Stimulated activated CD4-positive, alpha-beta T cell treated with anti-CD3 and anti-CD28 coated beads, Interleukin-4, amount 100 ng/mL, for 4 hours (primary cell): ENCODE results near the gene ESRRB.
"Not testable (repeated sequence)": the region's sequence is repeated elsewhere in the genome, so short reads cannot be mapped to it uniquely, and the experiment has no call there.

Source experiments
- DNase-seq, 2 experiments: peaks; one replicate each; pipeline ENCODE4 v3.0.0-alpha.2; 2020

ESRRB gene

DNA sequence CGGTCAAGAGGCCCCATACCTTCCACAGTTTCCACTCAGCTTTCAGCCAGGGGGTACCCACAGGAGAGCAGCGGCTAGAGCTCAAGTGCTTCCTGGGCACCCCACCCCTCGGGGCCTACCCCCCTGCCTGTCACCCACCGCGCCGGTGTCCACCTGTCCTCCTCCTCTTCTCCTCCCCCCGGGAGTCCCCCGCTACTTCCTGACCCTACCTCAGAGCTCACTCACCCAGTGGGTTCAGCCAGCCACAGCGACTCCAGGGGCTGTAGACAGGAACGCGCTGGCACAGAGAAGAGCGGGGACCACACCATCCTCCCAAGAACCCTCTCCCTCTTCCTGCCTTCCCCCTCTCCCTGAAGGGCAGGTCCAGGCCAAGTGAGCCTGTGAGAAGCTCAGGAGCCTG is 123.0 kb downstream of the ESRRB start:
- DNase-seq, result no peak

DNA sequence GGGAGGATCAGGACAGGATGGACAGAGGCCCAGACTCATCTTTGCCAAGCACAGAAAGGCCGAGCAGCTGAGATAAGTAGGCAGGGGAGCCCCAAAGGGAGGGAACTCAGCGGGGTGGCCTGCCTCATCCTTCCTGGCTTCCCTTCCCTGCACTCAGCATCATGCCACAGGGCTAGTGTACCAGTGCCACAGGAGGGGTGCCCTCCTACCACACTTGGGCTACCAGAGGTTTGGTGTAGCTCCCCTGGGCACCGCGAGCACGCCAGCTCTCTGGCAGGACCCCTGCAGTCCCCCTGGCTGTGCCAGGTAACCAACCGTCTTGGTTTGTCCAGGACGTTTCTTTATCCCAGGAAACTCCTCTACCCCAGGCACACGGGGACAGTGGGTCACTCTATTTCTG is 123.5 kb downstream of the ESRRB start:
- DNase-seq, result no peak

DNA sequence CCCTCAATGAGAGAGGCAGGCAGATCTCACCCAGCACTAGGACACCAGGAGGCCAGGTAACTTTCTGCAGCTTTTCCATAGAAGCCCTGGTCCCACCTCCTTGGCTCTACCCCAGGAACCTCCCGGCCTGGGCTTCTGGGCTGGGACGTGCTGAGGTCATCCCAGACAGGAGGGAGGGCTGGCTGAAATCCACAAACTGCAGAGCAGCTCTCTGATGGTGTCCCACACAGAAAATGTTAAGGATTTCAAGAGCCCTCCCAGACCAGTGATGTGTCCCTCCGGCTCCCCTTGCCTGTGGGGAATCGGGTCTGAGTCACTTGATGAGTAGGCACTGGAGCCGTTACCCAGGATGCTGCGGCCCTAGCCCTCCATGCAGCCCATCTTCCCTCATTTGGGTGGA is 124.1 kb downstream of the ESRRB start:
- DNase-seq, result no peak

DNA sequence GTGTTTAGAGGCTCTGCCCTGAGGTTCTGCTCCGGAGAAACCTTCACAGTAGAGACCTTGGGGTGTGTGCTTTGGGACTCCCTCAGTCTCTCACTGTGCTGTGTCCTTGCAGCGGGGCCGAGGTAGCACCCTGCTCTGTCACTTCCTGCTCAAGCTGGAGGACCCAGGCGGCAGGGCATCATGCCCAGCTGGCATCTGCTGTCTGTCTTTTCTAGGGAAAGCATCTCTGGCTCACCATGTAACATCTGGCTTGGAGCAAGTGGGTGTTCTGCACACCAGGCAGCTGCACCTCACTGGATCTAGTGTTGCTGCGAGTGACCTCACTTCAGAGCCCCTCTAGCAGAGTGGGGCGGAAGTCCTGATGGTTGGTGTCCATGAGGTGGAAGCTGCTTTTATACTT is 124.5 kb downstream of the ESRRB start:
- DNase-seq, result no peak

DNA sequence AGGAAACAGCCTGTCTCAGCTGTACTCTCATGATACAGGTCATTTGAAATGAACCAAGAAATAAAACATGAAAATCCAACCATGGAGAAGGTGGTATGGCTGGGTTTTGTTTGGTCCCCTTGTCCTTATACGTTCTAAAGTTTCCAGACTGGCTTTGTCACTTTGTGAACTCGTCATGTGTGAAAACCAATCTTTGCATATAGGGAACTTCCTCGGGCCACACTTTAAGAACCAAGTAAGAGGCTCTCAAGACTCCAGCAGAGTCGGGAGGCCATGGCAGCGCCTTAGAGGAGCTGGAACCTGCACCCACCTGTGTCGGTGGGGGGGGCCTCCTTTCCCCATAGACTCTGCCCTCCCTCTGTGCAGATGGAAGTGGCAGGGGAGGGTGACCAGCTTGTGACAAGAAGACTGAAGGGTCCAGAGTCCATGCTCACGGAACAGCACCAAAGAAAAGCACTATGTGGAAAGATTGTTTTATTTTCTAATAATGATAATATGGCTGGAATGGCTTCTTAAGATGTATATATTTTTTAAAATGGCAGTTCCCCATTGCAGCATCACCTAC is 125.3 kb downstream of the ESRRB start:
- no peak for DNase-seq

DNA sequence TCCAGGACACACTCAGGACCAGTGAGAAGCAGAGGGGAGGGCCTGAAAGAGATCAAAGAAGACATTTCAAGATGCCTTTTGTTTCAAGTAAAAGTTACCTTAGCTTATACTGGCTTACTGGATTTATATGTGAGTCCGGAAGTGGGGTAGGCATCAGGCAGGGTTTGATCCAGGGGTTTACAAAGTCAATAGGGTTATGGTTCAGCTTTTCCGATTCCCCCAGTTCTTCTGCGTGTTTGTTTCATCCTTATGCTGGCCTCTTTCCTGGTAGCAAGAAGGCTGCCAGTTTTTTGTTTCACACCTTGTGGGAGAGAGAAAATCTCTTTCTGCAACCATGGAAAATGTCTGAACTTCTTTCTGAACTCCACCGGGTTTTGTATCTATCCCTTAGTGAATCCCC is 126.3 kb downstream of the ESRRB start:
- DNase-seq, result no peak

DNA sequence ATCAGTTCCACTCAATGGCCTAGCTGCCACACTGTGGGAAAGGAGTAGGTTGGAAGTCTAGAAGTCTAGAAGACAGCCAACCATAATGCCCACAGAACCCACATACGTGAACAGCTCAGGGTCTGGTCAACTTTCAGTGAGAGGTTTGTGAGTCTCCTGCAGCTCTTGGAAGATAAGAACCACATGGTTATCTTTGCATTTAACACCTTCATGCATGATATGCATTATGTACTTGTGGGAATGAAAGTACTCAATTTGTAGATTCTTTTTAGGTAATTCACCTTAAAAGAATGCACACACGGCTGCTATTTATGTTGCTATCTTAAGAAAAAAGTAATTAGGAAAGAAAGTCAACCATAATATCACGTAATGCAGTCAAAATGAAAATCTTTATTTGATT is 126.7 kb downstream of the ESRRB start:
- no peak for DNase-seq

DNA sequence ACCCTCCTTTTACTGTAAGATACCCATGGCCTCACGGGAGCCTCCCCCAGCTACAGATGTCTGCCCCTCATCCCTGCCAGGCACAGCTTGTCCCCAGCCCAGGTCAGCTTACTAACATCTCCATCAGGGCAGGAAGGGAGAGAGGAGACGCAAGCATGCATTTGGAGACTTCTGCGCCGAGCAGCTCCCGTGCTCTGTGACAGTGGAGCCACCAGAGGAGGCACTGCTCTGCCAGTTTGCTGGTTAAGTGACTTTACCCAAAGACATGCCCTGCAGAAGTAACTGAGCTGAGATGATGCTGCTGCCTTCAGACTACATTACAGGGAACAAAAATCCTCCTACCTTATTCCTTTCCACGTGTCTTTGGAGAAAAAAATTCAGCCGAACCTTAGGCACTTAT is 133.4 kb downstream of the ESRRB start:
- DNase-seq, result no peak

DNA sequence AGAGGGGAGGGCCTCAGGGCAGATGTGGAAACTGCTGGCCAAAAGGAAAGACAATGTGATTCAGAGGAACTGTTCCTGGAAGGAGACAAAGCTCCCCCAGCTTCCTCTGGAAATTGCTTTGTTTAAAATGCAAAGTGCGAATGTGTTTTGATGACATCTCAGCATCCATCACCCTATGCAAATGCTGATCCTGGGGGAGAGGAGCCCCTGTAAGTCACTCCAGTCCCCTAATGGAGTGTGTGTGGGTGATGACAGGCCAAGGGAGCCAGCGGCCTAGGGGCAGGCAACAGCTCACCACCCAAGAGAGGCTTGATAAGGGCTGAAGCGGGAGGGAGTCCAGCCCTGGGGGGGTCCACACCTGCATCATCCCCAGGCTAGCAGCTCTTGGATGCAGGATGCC is 134.2 kb downstream of the ESRRB start:
- no peak for DNase-seq

DNA sequence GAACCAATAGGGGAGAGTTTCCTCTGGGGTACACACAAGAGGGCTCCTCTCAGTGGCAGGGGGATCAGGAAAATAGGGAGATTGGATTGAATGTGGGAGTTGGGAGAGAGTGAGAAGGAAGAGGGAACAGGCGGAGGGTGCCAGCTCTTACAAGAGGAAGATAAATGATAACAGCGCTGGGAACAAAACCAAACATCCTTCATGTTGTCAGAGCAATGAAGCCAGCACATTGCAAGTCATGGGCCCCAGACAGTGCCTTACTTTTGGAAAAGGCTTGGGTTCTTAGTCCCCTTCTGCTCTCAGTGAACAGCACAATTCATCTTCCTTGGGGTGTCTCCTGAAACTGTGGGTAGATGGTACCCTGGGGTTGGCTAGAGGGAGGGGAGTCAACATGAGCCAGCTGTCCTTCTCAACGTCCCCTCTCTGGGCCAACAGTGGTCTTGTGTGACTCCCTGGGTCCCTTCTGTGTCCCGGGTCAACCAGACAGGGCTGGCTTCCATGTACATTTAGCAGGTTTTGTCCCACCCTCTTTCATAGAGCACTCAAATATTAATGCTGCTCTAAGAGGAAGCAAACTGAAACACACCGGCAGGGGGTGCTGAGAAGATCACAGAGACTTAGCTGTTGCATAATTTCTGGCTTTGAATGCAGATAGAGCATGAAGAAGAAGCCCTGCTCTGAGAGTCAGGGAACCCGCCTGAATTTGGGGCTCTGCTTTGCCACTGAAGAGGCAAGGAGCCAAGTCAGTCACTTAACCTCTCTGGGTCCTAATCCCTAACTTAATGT is 138.5 kb downstream of the ESRRB start:
- no peak for DNase-seq

DNA sequence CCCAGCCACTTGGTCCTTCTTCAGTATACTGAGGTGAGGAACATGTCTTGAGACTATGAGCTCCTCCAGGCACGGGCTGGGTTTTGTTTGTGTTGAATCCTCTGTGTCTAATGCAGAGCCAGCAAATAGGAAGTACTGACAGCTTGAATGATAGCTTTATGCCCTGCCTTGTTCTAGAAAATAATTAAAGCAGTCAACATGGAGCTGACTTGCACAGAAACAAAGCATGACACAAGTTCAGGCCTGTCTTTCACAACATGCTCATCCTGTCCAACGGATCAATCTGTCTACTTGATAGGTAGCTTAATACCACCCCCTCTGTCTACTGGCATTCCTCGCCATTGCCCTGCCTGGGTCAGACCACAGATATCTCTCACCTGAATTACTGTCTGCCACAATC is 140.9 kb downstream of the ESRRB start:
- DNase-seq, result no peak

DNA sequence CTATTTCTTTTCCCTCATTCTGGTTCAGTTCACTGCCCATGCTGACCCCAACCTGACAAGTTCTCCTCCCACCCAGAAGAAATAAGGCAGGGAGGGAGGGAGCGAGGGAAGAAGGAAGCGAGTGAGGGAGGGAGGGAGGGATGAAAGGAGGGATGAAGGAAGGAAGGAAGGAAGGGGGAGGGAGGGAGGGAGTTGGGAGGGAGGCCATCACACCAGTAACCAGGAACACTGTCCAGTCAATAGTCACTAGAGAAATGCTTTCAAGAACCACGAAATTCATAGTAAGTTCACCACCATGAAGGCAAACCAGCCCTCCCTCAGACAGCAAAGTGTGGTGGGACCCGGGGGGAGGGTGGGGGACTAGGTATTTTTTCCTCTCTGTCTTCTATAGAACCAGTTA is 142.4 kb downstream of the ESRRB start:
- no peak for DNase-seq

DNA sequence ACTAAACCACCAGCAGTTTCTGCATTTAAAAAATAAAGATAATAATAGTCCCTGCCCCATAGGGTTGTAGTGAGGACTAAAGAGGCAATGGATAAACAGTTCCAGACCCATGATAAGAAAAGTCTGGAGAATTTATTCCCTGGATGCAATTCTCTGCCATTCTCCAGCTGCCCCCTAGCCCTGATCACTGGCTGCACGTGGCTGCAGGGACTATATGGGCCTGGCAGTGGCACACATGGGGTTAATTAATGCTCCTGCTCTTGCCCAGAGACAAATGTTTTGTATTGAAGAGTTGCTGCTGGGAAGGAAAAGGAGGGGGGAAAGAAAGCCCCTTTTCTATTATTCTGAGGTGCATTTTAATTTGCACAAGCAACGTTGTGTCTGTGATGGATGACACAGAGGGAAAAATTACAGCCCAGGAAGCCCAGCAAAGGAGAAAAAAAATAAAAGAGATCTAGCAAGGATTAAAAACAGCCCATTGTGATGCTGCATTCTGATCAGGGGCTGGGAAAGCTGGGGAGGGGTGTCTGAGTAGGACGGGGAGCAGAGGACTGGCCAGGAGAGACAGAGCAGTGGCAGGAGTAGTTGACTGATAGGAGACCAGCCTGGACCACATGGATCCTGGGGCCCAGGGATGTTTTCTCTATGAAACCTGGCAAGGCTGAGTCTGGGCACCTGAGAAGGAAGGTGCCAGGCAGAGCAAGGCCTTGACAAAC is 149.3 kb downstream of the ESRRB start:
- DNase-seq, result no peak

DNA sequence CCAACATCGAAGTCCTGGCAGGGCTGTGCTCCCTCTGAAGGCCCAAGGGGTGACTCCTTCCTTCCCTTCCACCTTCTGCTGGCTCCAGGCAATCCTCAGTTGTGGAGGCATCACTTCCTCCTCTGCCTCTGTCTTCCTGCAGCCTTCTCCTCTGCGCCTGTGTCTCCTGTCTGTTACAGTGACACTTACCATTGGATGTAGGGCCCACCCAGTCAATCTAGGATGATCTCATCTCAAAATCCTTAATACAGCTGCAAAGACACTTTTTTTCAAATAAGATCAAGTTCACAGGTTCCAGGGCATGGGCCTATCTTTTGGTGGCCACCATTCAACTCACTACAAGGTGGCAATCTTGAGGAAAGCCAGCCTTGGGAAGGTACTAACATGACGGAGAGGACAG is 155.1 kb downstream of the ESRRB start:
- DNase-seq, result no peak

DNA sequence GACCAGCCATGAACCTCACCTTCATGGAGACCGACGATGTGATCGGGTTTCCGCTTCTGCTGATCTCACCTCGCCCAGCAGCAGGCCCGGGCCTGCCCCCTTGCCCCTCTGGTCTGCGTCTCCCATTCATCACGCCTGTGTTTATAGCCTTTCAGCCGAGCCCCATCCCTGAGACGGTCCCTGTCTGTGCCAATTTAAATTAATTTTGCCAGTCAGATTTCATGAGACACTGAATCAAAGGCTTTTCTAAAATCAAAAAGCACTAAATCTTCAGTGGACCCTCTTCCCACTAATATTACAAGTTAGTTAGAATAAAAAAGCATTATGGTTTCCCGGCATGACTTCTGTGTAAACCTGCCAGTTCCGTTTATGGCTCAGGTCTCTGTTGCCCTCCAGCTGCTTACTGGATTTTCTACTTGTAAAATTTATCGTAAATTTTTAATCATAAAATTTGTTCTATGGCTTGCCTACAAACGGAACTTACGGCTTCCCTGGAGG is 155.9 kb downstream of the ESRRB start:
- DNase-seq, result no peak

DNA sequence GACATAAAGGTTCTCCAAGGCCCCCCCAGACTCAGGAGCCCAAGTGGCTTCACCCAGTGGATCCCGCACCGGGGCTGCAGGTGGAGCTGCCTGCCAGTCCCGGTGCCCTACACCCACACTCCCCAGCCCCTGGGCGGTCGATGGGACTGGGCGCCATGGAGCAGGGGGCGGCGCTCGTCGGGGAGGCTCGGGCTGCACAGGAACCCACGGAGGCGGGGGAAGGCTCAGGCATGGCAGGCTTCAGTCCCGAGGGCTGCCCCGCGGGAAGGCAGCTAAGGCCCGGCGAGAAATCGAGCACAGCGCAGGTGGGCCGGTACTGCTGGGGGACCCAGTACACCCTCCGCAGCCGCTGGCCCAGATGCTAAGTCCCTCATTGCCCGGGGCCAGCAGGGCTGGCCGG is 160.7 kb downstream of the ESRRB start:
- DNase-seq, result not testable (repeated sequence)

DNA sequence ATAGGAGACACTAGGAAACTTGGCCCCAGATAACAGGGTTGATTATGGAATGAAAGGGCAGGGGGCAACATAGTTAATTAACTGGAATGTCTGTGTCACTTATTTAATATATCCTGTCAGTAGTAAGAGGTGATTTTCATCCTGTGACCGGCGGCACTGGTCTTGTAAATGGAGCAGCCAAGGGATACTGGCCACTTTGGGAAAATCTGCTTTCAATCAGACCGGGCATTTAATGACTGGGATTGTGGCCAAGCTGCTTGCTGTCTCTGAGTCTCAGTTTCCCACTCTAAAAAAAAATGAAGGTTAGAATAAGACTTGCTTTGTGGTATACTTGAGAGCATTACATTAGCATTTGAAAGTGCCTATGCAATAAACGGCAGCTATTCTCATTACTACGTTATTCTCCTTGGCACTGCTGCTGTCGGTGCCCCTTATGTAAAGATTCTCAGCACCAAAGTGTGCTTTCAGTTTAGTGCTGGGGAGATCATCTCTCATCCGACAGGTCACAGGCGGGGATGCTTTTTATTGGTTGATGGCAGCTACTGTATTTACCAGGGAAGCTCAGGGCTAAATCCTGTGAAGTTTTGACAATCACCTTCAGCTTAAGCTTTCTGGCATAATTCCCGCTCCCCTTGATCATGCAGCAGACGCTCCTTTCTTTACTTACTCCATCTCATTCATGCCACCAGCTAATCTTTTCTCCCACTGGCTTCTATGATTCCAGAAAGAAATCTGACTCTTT is 162.1 kb downstream of the ESRRB start:
- no peak for DNase-seq

DNA sequence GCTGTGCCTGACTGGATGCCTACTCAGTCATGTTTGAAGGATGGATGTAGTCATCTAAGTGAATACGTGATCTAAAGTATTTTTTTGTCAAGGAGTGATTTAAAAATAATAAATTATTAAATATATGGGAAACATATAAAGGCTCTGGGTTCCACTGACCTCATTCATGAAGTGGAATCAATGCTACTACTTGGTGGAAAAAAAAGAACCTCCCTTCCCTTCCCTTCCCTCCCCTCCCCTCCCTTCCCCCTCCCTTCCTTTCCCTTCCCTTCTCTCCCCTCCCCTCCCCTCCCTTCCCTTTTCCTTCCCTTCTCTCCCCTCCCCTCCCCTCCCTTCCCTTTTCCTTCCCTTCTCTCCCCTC is 162.7 kb downstream of the ESRRB start:
- DNase-seq, result no peak

DNA sequence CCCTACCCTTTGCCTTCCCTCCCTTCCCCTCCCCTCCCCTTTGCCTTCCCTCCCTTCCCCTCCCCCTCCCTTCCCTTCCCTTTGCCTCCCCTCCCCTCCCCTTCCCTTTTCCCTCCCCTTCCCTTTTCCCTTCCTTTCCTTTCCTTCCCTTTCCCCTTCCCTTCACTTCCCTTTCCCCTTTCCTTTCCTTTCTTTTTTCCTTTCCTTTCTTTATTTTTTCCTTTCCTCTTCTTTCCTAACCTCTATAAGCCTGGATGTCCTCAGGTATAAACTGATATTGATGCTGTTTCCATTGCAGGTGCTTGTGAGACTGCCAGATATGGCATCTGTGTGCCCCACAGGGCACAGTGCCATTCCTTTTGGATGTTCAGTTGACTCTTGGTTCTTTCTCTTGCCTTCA is 163.2 kb downstream of the ESRRB start:
- DNase-seq, result no peak

DNA sequence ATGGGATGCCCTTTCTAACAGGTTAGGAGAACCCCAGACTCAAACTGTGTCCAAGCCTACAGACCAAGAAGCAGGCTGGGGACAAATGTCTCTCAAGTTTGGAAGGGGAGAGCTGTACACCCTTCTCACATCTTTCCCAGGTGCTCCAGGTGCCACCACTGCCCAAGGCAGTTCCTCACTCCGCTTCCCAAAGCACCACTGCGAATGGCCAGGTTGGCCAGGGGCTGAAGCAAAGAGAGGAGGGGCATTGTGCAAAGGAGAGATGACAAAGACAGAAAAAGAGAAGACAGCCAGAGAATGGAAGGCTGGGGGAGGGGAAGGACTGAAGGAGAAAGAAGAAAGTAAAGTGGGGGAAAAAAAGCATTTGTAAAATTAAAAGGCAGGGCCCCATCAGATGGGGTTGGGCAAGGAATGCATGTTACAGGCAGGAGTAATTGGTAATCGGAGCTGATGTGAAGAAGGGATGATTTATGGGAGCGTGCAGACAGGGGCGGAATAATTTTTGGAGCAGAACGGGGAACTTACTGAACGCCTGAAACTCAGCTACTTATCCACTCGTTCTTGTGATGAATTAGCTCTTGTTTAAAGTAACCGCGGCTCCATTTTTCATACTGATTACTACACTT is 165.8 kb downstream of the ESRRB start:
- no peak for DNase-seq

DNA sequence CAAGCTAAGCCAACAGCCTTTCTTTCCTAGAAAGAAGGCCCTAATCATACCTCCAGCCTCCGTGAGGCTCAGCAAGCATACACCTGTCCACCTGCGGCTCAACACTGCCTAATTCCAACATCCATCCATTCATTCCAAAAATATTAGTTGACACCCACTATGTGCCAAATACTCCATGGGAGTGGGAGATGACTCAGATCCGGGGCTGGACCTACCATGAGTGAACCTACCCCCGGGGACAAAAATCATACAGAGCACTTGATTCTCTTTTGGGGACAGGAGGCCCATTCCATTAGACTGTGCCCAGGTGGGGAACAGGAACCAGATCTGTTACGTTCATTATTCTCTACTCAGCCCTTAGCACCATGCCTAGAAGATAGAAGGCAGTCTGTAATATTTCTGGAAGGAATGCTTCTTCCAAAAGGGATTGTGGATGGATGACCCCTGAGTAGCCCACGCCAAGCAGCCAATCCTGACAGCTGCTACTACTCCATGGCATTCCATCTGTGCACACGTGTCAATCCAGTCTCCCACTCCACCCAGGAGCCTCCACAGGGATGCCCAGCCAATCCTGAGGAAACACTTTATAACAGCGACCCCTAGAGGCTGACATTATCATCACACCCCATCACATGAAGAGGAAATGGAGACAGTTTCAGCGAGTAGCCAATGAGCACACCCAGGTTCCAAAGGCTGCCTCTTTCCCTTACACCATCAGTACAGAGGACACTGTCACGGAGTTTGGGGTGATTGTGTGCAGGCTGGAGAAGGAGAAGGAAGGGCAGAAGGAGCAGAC is 170.7 kb downstream of the ESRRB start:
- no peak for DNase-seq

DNA sequence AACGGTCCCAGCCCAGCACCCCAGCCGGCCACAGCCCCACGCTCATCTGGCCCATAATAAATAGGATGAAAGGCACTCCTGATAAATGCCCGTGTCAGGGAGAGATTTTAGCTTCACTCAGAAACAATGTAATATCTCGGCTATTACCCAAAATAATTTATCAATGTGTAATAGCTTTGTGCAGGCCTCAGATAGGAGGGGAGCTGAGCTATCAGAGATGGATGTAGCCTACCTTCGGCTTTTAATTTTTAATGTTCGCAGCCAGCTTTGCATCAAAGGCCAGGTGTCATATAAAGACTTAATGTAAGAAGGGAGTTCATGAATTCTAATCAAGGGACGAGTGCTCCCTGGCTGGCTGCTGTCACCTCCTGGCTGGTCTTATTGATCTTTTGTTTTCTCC is 171.9 kb downstream of the ESRRB start:
- DNase-seq, result no peak
